HepG2 (cell line): ENCODE results near the gene PRDX5. TPM values are rescaled to one million over a fixed set of nuclear protein-coding genes. Genes with fewer than 3 reads are reported as not detected.
A peak's percentile ranks its signal among the peaks of the same experiment; 100 is the strongest.

Experiments used
- ADNP ChIP-seq: sonication (generic); formaldehyde crosslinking; IDR thresholded peaks from 2 replicates; pipeline ENCODE4 v1.4.0; 2020; ENCODE audit warnings: missing genetic modification reagents
- BHLHE40 ChIP-seq: IDR thresholded peaks from 2 replicates; pipeline ENCODE4 v1.6.1; 2011; ENCODE audit warnings: low read length, improper control_type of control experiment
- FUBP1 ChIP-seq: sonication (generic); formaldehyde crosslinking; IDR thresholded peaks from 2 replicates; pipeline ENCODE4 v1.5.1; 2020; ENCODE audit warnings: missing genetic modification reagents, mild to moderate bottlenecking, borderline replicate concordance
- GATAD2A ChIP-seq: IDR thresholded peaks from 2 replicates; pipeline ENCODE4 v1.6.1; 2016
- GPBP1L1 ChIP-seq: sonication (generic); formaldehyde crosslinking; IDR thresholded peaks from 2 replicates; pipeline ENCODE4 v1.5.0; 2020; ENCODE audit warnings: mild to moderate bottlenecking, missing genetic modification reagents
- HHEX ChIP-seq: IDR thresholded peaks from 2 replicates; pipeline ENCODE4 v1.6.1; 2016; ENCODE audit warnings: control low read depth
- HOXA5 ChIP-seq: sonication (generic); formaldehyde crosslinking; IDR thresholded peaks from 2 replicates; pipeline ENCODE4 v1.4.0; 2020; ENCODE audit warnings: missing genetic modification reagents
- KDM6A ChIP-seq: IDR thresholded peaks from 2 replicates; pipeline ENCODE4 v1.6.1; 2016; ENCODE audit warnings: low read depth
- MBNL3 ChIP-seq: fragments of 250-450 bp; sonication (Bioruptor Pico); conservative IDR thresholded peaks from 2 replicates; pipeline ENCODE4 v1.8.0; 2022; ENCODE audit warnings: mild to moderate bottlenecking, inconsistent platforms
- NCOA2 ChIP-seq: sonication (generic); formaldehyde crosslinking; IDR thresholded peaks from 2 replicates; pipeline ENCODE4 v1.8.0; 2022; ENCODE audit warnings: inconsistent platforms
- POLR2AphosphoS5 ChIP-seq: IDR thresholded peaks from 2 replicates; pipeline ENCODE4 v1.6.1; 2012; ENCODE audit warnings: low read depth, low read length
- REPIN1 ChIP-seq: sonication (generic); formaldehyde crosslinking; IDR thresholded peaks from 2 replicates; pipeline ENCODE4 v1.8.0; 2022; ENCODE audit warnings: missing genetic modification reagents, low read depth, mild to moderate bottlenecking, borderline replicate concordance
- SKI ChIP-seq: fragments of 450-650 bp; IDR thresholded peaks from one replicate; pipeline ENCODE4 v1.6.1; 2018; ENCODE audit warnings: mild to moderate bottlenecking; ENCODE audit not compliant: partially characterized antibody
- TAF15 ChIP-seq: fragments of 200-400 bp; formaldehyde crosslinking; IDR thresholded peaks from one replicate; pipeline ENCODE4 v1.6.1; 2018; ENCODE audit warnings: mild to moderate bottlenecking, low read depth, low read length; ENCODE audit not compliant: poor library complexity, severe bottlenecking
- ZNF232 ChIP-seq: sonication (generic); formaldehyde crosslinking; IDR thresholded peaks from 2 replicates; pipeline ENCODE4 v1.4.0; 2020; ENCODE audit warnings: missing genetic modification reagents, borderline replicate concordance
- ZNF264 ChIP-seq: sonication (generic); formaldehyde crosslinking; IDR thresholded peaks from 2 replicates; pipeline ENCODE4 v1.4.0; 2020; ENCODE audit warnings: missing genetic modification reagents
- ZNF34 ChIP-seq: sonication (generic); formaldehyde crosslinking; IDR thresholded peaks from 2 replicates; pipeline ENCODE4 v1.4.0; 2020; ENCODE audit warnings: mild to moderate bottlenecking, missing genetic modification reagents, borderline replicate concordance
- ZNF577 ChIP-seq: sonication (generic); formaldehyde crosslinking; IDR thresholded peaks from 2 replicates; pipeline ENCODE4 v1.4.0; 2020; ENCODE audit warnings: mild to moderate bottlenecking, low read depth, missing genetic modification reagents, borderline replicate concordance
- ZNF691 ChIP-seq: sonication (generic); formaldehyde crosslinking; IDR thresholded peaks from 2 replicates; pipeline ENCODE4 v1.4.0; 2020; ENCODE audit warnings: missing genetic modification reagents, low read depth, mild to moderate bottlenecking, borderline replicate concordance
- polyA plus RNA-seq, 8 experiments: library from polyadenylated mRNA; depleted of rRNA in 3 of 8; stranded (reverse) in 7 of 8; unstranded in 1 of 8; fragments of >200 nt; fragmentation: Illumina TruSeq in 4 of 8; extraction: Trizol in 4 of 8; gene quantifications; 2 replicates each; pipeline versions ENCODE4 v1.2.1 to v1.2.3, GENCODE V29; 2011 to 2016; ENCODE audit warnings: low read depth in 4 of 8, missing spikeins in 1 of 8, mixed read lengths in 1 of 8; ENCODE audit not compliant: insufficient read depth in 1 of 8
- total RNA-seq, 5 experiments: library from RNA; depleted of rRNA; stranded (reverse); fragments of >200 nt; fragmentation: Illumina TruSeq; extraction: Trizol; gene quantifications; 2 replicates each; pipeline ENCODE4 v1.2.3, GENCODE V29; 2016; ENCODE audit warnings: low read depth in 1 of 5
- TF ChIP-seq, protein P1 (sequence below): sonication (generic); formaldehyde crosslinking; IDR thresholded peaks from 2 replicates; pipeline ENCODE4 v1.4.0; 2020; ENCODE audit warnings: missing genetic modification reagents, mild to moderate bottlenecking, borderline replicate concordance
- TF ChIP-seq, protein P2 (sequence below): sonication (generic); formaldehyde crosslinking; IDR thresholded peaks from 2 replicates; pipeline ENCODE4 v1.5.0; 2020; ENCODE audit warnings: missing genetic modification reagents, mild to moderate bottlenecking, borderline replicate concordance

The PRDX5 gene
- total and polyA plus RNA-seq, 2 of the 13 experiments (the other 11 are each of a cell fraction or from before 2014, with no cell fraction given) = 215 to 311 TPM

- TF ChIP-seq GPBP1L1 (CRISPR knock-in tag) = no peak
- TF ChIP-seq ZNF264 = no peak
- TF ChIP-seq NCOA2 (CRISPR knock-in tag) = no peak
- TF ChIP-seq ZNF34 = peak; percentile 88; the same call in 1 of the 2 replicates
- TF ChIP-seq, protein P1, sequence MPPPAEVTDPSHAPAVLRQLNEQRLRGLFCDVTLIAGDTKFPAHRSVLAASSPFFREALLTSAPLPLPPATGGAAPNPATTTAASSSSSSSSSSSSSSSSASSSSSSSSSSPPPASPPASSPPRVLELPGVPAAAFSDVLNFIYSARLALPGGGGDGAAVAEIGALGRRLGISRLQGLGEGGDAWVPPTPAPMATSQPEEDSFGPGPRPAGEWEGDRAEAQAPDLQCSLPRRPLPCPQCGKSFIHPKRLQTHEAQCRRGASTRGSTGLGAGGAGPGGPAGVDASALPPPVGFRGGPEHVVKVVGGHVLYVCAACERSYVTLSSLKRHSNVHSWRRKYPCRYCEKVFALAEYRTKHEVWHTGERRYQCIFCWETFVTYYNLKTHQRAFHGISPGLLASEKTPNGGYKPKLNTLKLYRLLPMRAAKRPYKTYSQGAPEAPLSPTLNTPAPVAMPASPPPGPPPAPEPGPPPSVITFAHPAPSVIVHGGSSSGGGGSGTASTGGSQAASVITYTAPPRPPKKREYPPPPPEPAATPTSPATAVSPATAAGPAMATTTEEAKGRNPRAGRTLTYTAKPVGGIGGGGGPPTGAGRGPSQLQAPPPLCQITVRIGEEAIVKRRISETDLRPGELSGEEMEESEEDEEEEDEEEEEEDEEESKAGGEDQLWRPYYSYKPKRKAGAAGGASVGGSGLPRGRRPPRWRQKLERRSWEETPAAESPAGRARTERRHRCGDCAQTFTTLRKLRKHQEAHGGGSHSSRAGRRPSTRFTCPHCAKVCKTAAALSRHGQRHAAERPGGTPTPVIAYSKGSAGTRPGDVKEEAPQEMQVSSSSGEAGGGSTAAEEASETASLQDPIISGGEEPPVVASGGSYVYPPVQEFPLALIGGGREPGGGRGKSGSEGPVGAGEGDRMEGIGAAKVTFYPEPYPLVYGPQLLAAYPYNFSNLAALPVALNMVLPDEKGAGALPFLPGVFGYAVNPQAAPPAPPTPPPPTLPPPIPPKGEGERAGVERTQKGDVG (CRISPR knock-in tag) = no peak
- peak; percentile 78 for TF ChIP-seq POLR2AphosphoS5
- TF ChIP-seq HHEX = no peak
- no peak for TF ChIP-seq MBNL3
- no peak for TF ChIP-seq TAF15
- TF ChIP-seq FUBP1 (CRISPR knock-in tag) = no peak
- TF ChIP-seq ZNF691 = peak; percentile 82; the same call in 1 of the 2 replicates
- TF ChIP-seq, protein P2, sequence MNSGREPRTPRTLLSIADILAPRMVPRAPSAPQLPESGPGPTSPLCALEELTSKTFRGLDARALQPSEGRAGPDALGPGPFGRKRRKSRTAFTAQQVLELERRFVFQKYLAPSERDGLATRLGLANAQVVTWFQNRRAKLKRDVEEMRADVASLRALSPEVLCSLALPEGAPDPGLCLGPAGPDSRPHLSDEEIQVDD (CRISPR knock-in tag) = no peak
- peak; percentile 77 for TF ChIP-seq HOXA5 (CRISPR knock-in tag)
- no peak for TF ChIP-seq SKI
- TF ChIP-seq ZNF577 (CRISPR knock-in tag) = no peak
- no peak for TF ChIP-seq GATAD2A
- peak; percentile 24; the same call in 1 of the 2 replicates for TF ChIP-seq BHLHE40
- peak; percentile 76; the same call in 1 of the 2 replicates for TF ChIP-seq ZNF232 (CRISPR knock-in tag)
- TF ChIP-seq REPIN1 (CRISPR knock-in tag) = 0 out of 2 replicates have a peak, but pooled peaks have one; percentile 4
- no peak for TF ChIP-seq ADNP (CRISPR knock-in tag)
- no peak for TF ChIP-seq KDM6A (CRISPR knock-in tag)
These were observed at the start of gene PRDX5 (continued) for GRCh38 chr11:64317961-64318765.
